HG02840 (cell line): Measurements from ENCODE around the gene TNNI3K.

Experiments
- ATAC-seq: cut with Tn5 transposase; IDR thresholded peaks from one replicate; pipeline ENCODE4 v1.9.1; 2021; ENCODE audit warnings: mild to moderate bottlenecking, moderate library complexity, moderate number of reproducible peaks; ENCODE audit not compliant: unreplicated experiment, low FRiP score

TNNI3K gene

GRCh38 chr1:74430342-74430934 is 195.3 kb downstream of the TNNI3K start:
- ATAC-seq = no peak

DNA sequence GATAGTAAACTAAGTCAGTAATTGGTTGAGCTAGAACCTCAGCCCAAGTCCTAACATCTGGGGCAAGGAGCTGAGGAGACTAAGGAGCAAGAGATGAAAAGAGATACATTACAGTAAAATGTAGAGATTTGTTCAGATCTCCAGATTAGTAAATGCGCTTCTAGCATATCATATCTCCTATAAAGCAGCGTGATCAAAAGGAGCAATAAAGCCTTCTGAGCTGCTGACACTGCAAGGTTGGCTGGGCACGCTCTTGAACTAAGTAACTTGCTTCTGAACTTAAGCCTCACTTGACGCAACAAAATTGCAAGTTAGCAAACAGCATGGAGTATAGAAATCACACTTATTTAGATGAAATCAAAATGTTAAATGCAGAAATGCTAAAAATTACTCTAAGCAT is 196.3 kb downstream of the TNNI3K start:
- no peak for ATAC-seq

GRCh38 chr1:74432325-74432724 is 197.1 kb downstream of the TNNI3K start:
- no peak for ATAC-seq

GRCh38 chr1:74434321-74434720 is 199.1 kb downstream of the TNNI3K start:
- ATAC-seq = no peak

GRCh38 chr1:74436078-74436477 is 200.9 kb downstream of the TNNI3K start:
- ATAC-seq = no peak

- no peak for ATAC-seq
These were observed 201.8 kb downstream of the TNNI3K start for GRCh38 chr1:74437035-74437434.

DNA sequence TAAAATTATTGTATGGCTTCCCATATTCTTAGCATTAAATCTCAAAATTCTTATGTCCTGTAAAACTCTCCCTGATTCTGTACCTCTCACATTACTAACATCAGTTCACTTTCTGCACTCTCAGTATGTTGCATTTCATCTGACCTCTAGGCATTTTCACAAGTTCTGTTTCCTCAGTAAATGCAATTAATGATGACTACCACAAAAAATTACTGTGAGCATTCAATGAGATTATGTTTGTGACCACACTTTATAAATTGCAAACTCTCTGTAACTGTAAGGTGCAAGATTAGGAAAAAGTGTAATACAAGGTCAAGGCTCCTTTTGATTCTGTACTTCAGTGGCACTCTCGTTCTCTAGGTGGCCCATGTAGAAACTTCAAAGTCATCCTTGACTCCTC is 216.8 kb downstream of the TNNI3K start:
- no peak for ATAC-seq

DNA sequence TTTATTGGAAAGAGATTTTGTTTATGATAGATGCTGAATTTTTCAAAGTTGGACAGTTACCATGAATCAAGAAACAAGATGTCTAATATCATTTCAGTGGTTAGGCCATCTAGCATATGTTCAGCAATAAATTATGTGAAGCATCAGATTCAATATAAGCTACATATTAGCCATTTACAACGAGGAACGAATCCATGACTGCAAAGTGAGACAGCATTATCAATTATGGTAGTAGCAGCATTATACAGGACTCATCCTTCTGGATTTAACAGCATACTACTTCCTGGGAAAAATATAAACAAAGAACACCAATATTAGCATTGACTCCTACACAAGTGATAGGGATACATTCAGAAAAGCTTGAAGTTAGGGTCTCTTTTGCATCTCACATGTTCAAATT is 218.1 kb downstream of the TNNI3K start:
- ATAC-seq = no peak

DNA sequence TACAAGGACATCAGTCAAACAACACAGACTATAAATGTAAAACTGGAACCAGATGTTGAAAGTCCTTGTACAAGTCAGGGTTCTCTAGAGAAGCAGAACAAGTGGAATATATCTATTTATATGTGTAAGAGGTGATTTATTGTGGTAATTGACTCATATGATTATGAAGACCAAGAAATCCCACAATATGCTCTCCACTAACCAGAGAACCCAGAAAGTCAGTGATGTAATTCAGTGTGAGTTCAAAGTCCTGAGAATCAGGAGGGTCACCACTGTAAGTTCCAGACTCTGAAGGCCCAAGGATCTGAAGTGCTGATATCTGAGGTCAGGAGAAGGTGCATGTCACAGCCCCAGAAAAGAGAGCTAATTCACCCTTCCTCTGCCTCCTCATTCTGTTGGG is 220.2 kb downstream of the TNNI3K start:
- ATAC-seq = no peak

GRCh38 chr1:74457253-74457652 is 222.1 kb downstream of the TNNI3K start:
- no peak for ATAC-seq

GRCh38 chr1:74463333-74463988 is 228.3 kb downstream of the TNNI3K start:
- ATAC-seq = no peak

- ATAC-seq = no peak
These were observed 228.8 kb downstream of the TNNI3K start for GRCh38 chr1:74464037-74464436.

DNA sequence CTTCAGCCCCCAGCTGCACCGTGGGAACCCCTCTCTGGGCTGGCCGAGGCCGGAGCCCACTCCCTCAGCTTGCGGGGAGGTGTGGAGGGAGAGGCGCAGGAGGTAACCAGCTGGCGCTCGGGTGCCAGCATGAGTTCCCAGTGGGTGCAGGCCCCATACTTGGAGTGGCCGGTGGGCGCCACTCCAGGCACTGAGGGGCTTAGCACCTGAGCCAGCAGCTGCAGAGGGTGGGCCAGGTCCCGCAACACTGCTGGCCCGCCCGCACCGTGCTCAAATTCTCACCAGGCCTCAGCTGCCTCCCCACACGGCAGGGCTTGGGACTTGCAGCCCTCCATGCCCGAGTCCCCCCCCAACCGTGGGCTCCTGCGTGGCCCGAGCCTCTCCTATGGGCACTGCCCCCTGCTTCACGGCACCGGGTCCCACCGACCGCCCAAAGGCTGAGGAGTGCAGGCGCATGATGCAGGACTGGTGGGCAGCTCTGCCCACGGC is 230.1 kb downstream of the TNNI3K start:
- ATAC-seq = no peak

DNA sequence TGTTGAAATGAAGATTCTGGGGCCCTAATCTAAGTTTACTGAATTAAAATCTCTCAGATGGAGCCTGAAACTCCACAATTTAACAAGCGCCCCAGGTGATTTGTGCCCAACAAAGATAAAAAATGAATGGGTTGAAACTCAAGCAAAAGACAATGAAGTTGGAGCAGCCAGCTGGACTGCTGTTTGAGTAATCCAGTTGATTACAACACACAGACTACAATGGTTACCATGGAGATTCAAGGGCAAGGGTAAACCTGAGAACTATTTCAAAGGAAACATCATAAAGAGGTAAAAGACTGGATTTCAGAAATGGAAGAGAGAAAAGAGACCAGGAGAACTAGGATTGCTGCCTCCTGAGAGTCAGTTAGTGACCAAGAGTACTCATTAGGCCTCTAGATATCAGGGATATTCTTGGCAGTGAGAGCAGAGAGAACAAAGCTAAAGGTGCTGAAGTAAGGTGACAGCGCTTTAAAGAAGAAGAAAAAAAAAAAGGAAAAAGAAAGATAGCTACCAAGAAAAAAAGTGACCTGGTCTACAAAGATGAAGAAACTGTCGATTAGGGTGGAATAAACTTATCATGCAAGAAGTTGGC is 232.7 kb downstream of the TNNI3K start:
- no peak for ATAC-seq

GRCh38 chr1:74468982-74469603 is 233.9 kb downstream of the TNNI3K start:
- ATAC-seq = no peak

DNA sequence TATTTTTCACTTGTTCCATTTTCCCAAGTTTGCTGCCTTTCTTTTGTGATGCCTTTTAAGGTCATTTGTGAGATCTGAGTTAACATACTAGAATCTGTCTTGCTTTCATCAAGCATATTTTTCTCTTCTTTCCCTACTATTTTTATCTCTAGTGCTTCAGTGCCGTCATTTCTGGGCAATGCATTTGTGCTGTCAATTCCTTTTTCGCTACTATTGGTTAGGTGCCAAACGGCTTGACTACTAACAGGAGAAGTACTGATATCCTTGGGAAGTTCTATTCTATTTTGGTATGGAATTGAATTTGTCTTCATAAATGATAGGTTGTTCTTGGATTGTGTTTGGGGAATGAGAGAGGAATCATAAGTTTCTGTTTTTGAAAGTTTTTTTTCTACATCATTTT is 235.1 kb downstream of the TNNI3K start:
- no peak for ATAC-seq

DNA sequence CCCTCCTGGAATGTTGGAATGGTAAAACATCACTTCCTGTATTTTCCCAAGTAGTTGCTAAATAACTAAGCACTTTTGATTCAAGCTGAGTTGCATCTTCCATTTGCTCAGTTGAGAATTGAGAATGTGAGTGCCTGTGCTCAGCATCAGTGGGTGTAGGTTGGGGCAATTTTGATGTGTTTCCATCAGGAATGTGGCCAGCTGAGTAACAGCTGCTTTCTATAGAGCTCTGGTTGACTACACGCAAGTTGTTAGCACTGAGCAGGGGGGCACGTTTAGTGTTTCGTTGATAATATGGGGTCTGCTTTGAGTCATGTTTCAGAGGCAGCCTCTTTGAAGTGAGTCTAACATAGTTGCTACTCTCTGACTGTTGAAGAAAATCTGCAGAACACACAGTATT is 235.7 kb downstream of the TNNI3K start:
- ATAC-seq = no peak

DNA sequence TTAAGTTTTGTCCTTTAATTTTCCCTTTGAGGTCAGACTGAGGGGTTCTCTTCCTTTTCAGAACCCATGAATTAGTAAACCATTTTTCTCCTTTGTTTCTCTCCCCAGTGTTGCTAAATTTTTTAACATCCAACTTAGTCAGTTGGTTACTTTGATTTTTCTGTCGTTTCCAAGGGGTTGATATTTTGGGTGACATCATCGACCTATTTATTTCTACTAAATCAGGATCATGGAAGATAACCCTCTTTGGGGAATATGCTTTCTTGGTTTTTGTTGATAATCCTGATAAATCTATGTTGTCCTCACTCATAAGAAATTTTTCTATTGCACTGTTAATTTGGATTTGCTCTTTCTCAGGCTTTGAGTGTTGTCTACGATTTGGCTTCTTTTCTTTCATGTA is 236.3 kb downstream of the TNNI3K start:
- no peak for ATAC-seq

DNA sequence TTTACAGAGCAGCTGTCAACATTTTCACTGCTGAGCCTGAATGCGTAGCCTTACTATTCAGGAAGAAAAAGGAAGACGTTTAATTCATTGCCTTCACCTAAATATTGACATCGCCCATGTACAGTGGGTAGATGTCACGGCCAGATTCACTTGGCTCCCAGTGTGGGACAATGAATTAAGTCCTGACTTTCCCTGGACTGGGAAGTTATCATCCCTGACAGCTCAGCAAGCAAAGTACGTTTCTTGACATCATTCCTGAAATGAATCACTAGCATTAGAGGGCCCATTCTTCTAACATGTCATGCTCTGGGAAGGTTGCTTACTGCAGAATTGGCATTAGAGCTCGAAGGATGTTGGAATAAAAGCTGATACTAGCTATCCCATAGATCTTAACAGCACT is 239.4 kb downstream of the TNNI3K start:
- no peak for ATAC-seq

DNA sequence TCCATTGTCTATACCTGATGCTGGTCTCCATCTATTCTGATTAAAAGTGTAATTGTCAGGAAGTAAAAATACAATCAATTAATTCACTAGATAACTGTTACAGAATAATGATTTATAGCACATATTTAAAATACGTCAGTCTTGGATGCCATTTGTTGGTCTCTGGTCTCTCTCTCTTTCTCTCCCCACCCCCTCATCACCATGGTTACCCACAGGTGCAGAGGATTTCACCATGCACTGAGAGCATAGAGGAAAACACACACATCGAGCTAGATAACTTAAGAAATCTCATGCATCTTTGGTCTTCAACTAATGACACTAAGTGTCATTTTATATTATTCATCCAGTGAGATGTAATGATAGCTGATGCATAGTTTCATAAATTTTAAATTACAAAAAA is 243.8 kb downstream of the TNNI3K start:
- ATAC-seq = no peak

DNA sequence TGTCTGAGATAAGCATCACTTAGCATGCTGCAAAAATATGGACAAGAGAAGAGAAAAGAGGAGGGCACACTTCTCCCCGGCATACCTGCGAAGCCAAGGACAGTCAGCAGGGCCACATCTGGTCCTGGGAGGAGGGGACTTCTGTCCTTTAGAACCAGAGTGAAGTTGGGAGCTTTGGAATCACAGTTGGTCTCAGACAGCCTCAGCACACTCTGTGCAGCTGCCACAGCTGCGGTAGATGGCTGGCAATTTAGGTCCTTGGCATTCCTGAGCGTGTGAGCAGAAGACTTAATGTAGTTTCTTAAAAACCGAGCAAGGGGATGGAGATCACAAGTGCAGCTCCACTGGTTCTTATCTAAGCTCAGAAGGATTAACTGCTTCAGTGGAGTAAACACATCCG is 244.9 kb downstream of the TNNI3K start:
- no peak for ATAC-seq

GRCh38 chr1:74481607-74482006 is 246.4 kb downstream of the TNNI3K start:
- no peak for ATAC-seq
